G401 (cell line): ENCODE data around the gene PRKN. TPM values are rescaled to one million over a fixed set of nuclear protein-coding genes. Genes with fewer than 3 reads are reported as not detected.
A peak's percentile ranks its signal among the peaks of the same experiment; 100 is the strongest.

Source experiments
- DNase-seq: peaks from one replicate; pipeline ENCODE4 v3.0.0-alpha.2; 2015; ENCODE audit warnings: low spot score
- in situ Hi-C: cut with HindIII; loops from 2 replicates; pipeline ENCODE4 v1.10.0; 2016; ENCODE audit warnings: low sequenced_read_pairs, mixed read lengths
- total RNA-seq: library from RNA; depleted of rRNA; stranded (reverse); fragments of >200 nt; shearing (Covaris generic); gene quantifications from 2 replicates; pipeline ENCODE4 v1.2.3, GENCODE V29; 2014

PRKN gene
- total RNA-seq, 1 experiment from 2014 or later: 1.1 TPM

DNA sequence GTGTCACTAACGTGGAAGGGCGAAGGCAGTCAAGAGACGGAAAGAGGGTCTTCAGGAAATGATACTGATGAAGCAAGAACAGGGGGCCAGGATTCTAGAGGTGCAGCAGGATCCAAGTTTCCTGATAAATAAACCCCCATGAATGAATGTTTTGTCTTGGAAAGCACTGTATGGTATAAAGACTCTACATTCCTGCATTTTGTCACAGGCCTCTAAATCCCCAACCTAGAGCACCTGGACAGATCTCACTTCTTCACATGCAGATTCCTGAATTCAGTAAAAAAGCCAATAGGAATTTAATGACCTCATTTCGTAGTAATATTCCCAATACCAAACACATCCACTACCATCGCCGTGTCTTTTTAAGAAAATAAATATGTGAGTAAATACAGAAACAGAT, 577.8 kb downstream of the PRKN start:
- peak; percentile 11 for DNase-seq
- in situ Hi-C loops: no loop called here

GRCh38 chr6:162147805-162148204, 579.8 kb downstream of the PRKN start:
- DNase-seq: no peak
- in situ Hi-C loops: no loop called here

- DNase-seq: no peak
- in situ Hi-C loops: no loop called here
Measured at GRCh38 chr6:162147281-162147680, 580.3 kb downstream of the PRKN start.

DNA sequence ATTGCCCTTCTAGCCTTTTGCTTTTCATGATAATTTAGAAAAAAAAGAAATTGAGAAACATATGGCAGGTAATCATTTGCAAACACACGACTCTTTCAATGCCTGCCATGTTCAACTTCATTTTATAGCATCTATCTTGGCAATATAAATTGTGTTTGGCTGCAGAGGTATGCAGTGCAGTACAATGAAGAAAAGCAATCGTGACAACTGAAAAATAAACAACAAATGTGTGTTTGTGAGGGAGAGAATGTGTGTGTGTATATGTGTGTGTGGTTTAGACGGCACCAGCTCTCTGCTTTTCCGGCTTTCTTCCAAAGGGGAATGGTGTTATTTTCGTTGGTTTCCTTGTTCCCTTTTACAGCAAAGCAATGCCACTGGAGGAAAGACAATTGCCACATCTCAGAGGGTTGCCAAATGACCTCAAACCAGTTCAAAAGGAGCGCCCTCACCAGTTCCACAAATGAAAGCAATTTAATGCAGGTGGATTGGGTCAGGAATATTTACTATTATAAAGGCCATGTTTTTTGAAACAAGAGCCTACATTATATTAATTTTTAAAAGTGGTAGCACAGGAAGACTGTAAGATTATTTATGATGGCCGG, 587.2 kb downstream of the PRKN start:
- DNase-seq: no peak

GRCh38 chr6:162125659-162126058, 601.9 kb downstream of the PRKN start:
- in situ Hi-C loops: no loop called here

More for the DNA sequence above, 587.2 kb downstream of the PRKN start:
- in situ Hi-C loops: no loop called here

DNA sequence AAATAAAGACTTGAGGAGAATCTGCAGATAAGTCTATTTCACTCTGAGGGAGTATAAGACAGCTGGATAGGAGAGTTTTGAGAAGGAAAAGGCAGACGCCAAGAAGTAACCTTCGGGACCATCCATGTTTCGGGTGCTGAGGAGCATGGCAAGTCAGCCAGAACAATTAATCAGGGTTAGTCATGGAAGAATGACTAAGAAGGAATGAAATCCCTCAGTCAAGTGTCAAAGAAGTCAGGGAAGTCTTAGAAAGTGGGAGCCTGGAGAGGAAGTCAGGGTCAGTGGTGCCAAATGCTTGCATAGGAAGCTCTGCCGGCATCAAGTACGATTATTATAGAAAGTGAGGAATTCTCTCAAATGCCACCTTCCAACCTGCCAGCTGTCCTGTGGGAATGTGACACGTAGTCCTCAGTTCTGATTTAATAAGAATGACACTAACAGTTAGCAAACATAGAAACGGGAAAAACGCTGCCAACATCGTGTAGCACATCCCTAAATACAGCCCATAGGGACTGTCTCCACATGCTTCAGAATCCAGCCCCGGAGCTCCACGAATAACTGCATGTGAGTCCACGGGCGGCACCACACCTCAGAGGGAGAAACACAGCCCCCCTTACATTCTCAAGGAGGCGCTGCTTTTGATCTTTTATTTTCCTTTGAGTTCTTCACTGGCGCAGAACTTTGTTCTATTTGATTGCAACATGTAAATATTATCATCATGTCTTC, 602.7 kb downstream of the PRKN start:
- in situ Hi-C loops: no loop called here
- DNase-seq: no peak

More at GRCh38 chr6:162125659-162126058, 601.9 kb downstream of the PRKN start:
- no peak for DNase-seq

DNA sequence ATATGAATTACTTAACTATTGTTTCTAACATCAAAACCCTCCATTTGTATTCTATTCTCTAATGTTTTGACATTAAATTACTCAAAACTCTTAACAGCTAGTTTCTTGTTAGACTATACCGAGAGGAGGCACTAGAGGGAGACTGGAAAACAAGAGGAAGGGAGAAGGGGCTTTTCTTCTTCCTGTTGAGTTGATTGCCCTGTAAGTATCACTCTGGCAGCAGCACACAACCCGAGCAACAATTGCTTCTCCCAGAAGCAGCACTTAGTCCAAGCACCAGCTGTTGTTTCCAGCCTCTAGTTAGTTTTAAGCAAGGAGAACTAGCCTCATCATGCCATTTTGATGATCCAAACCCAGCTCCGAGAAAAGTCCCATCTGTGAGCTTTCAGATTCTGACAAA, 603.8 kb downstream of the PRKN start:
- no peak for DNase-seq
- in situ Hi-C loops: no loop called here

- in situ Hi-C loops: no loop called here
- DNase-seq: peak; percentile 4
Measured at GRCh38 chr6:162119341-162119740, 608.2 kb downstream of the PRKN start.

DNA sequence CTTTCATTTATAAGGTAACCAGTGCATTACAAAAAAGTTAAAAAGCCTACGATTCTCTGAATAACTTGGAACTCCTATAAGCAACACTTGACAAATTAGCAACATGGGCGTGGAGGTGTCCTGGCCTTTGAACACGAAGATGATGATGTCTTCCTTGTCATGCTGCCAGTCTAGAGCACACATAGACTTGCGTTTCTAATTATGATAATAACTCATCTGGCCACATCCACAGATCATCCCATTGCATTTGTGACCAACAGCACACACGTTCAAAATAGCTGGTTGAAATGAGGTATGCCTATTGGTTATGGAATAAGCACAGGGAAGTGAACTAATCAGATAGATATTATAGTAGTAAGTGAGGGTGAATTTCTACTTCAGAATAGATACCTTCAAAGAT, 608.9 kb downstream of the PRKN start:
- in situ Hi-C loops: no loop called here
- no peak for DNase-seq

- DNase-seq: no peak
- in situ Hi-C loops: no loop called here
Measured at GRCh38 chr6:162116902-162117525, 610.6 kb downstream of the PRKN start.

DNA sequence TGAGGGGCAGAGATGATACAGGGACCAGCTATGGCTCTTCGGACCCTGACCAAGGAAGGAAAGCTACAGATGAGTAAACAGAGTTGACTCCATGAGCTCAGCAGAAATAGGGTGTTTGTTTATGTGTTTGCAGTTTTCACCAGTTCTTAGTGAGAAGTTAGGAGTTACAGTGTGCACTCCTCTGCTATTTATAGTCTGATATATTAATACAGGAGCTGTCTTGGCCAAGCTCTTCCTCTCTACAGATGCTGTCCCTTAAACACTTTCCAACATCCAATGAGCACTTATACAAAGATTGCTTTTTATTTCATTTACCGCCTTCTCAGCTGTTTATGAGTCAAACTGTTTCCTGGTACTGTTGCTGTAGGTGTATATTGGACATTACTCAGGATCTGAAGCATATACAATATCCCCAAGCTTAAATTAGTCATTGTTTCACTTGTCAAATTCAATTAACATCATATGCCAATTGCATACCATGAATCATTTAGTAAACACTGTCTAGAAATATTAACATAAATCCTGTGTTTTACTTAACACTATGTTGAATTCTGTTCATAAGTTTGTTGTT, 618.0 kb downstream of the PRKN start:
- in situ Hi-C loops: no loop called here

DNA sequence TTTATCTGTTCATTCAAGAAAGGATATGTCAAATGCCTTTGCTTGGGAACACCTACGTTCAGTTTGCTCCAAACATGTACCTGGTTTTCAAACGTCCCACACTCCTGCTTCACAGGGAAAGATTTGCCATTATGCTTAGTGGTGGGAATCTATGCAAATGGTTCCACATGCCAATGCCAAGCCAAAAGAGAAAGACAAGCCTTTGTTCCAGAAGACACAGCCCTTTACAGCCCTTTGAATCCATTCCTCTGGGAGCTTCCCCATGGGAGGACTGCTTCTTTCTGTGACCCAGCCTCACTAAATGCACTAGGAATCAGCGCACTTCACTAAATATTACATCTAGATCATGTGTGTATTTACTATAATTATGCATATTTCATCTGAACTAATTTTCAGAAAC, 619.5 kb downstream of the PRKN start:
- in situ Hi-C loops: no loop called here
- DNase-seq: no peak

More for the DNA sequence above, 618.0 kb downstream of the PRKN start:
- DNase-seq: no peak

DNA sequence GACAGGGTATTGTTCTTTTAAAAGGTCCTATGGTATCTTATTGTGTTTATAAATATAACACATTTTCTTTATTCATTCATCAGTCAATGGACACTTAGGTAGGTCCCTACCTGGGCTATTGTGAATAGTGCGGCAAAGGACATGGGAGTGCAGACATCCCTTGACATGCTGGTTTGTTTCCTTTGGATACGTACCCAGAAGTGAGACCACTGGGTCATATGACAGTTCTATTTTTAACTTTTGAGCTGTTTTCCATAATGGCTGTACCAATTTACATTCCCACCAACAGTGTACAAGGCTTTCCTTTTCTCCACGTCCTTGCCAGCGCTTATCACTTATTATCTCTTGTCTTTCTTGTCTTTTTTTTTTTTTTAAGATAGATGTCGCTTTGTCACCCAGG, 627.5 kb downstream of the PRKN start:
- in situ Hi-C loops: no loop called here

DNA sequence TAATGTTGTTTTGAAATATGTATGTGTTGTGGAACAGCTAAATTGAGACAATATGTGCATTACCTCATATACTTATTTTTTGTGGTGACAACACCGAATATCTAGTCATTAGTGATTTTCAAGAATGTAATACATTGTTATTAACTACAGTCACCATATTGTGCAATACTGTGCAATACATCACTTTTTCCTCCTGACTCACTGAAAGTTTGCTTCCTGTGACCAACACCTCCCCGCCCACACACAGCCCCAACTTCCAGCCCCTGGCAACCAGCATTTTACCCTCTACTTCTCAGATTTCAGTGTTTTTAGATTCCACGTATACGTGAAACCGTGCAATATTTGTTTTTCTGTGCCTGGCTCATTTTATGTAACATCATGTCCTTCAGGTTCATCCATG, 627.9 kb downstream of the PRKN start:
- DNase-seq: no peak
- in situ Hi-C loops: no loop called here

More for the DNA sequence above, 627.5 kb downstream of the PRKN start:
- no peak for DNase-seq

DNA sequence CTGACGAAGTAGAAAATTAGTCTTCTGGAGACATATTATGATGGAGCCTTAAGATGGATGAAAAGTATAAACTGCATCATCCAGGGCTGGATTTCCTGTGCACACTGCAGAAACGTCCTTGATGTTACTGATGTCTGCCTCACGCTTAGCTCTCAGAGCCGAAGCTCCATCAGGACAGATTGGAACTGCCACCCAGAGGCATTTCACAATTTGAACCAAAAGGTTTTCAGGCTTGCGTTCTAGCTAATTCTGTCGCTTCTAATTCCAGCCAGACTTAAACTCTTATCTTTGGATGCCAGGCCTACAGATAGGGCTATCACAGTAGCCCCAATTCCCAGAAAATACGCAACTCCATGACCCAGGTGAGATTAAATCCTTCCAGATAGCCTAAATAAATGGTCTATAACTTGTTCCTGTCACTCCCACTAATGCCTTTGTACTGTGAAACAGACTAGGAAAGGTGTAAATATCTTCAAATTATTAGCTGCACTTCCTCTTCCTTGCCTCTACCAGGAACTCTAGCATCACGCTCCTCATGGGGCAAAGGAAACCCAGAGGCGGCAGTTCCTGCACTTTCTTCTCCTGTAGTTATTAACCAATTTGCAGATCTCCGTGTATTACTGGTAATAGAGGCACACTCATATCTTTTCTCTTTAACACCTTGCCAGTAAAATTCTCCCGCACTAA, 634.6 kb downstream of the PRKN start:
- DNase-seq: peak; percentile 2
- in situ Hi-C loops: no loop called here

DNA sequence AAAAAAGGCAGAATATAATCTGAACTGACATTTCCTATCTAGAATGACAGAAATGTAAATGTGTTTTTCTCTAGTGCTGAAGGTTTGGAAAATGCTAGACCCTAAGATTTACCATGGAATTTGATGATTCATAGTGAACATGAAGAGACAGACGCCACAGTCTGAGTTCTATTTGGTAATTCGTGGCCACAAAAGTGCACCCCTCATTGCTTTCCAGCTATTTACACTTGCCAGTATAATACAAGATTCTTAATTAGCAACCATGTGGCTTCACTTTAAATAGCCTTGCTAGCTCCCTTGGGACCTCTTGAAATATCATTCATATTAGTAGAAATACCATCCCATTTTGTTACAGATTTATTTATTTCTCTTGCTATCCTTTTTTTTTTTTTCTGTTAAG, 636.8 kb downstream of the PRKN start:
- in situ Hi-C loops: no loop called here
- DNase-seq: no peak

GRCh38 chr6:162088091-162088490, 639.5 kb downstream of the PRKN start:
- DNase-seq: no peak
- in situ Hi-C loops: no loop called here

- in situ Hi-C loops: no loop called here
- no peak for DNase-seq
Measured at GRCh38 chr6:162085561-162085960, 642.0 kb downstream of the PRKN start.

GRCh38 chr6:162082520-162082919, 645.0 kb downstream of the PRKN start:
- DNase-seq: no peak
- in situ Hi-C loops: no loop called here

- DNase-seq: no peak
- in situ Hi-C loops: no loop called here
Measured at GRCh38 chr6:162078667-162079066, 648.9 kb downstream of the PRKN start.
